HG03039 (cell line): ENCODE results near the gene E2F7.
A peak's percentile ranks its signal among the peaks of the same experiment; 100 is the strongest.
"Not testable (repeated sequence)": the region's sequence is repeated elsewhere in the genome, so short reads cannot be mapped to it uniquely, and the experiment has no call there.

Source experiments
- ATAC-seq: cut with Tn5 transposase; IDR thresholded peaks from one replicate; pipeline ENCODE4 v1.9.1; 2021; ENCODE audit warnings: mild to moderate bottlenecking, moderate library complexity; ENCODE audit not compliant: unreplicated experiment

E2F7 gene

GRCh38 chr12:77065361-77066204 is at the start of gene E2F7:
TSS of gene E2F7 (minus strand) at chr12:77065569. CDS start at chr12:77064635, 934 bp downstream.
- peak; percentile 70 for ATAC-seq

GRCh38 chr12:77113971-77114370 is 48.6 kb upstream of the E2F7 start:
- no peak for ATAC-seq

GRCh38 chr12:77108707-77109106 is 43.3 kb upstream of the E2F7 start:
- no peak for ATAC-seq

GRCh38 chr12:77107121-77107520 is 41.8 kb upstream of the E2F7 start:
- no peak for ATAC-seq

- no peak for ATAC-seq
Measured at GRCh38 chr12:77104792-77105191, 39.4 kb upstream of the E2F7 start.

- ATAC-seq, result no peak
Measured at GRCh38 chr12:77104286-77104685, 38.9 kb upstream of the E2F7 start.

- ATAC-seq, result no peak
Measured at GRCh38 chr12:77102691-77103090, 37.3 kb upstream of the E2F7 start.

- ATAC-seq, result no peak
Measured at GRCh38 chr12:77102123-77102522, 36.8 kb upstream of the E2F7 start.

GRCh38 chr12:77099799-77100198 is 34.4 kb upstream of the E2F7 start:
- no peak for ATAC-seq

- no peak for ATAC-seq
Measured at GRCh38 chr12:77097846-77098245, 32.5 kb upstream of the E2F7 start.

GRCh38 chr12:77092227-77092626 is 26.9 kb upstream of the E2F7 start:
- ATAC-seq, result not testable (repeated sequence)

GRCh38 chr12:77089686-77090220 is 24.4 kb upstream of the E2F7 start:
- no peak for ATAC-seq

GRCh38 chr12:77087427-77087826 is 22.1 kb upstream of the E2F7 start:
- no peak for ATAC-seq

- ATAC-seq, result no peak
Measured at GRCh38 chr12:77082021-77082420, 16.7 kb upstream of the E2F7 start.

- ATAC-seq, result no peak
Measured at GRCh38 chr12:77079631-77080030, 14.3 kb upstream of the E2F7 start.

GRCh38 chr12:77078231-77078630 is 12.9 kb upstream of the E2F7 start:
- no peak for ATAC-seq

GRCh38 chr12:77076886-77077285 is 11.5 kb upstream of the E2F7 start:
- no peak for ATAC-seq

- ATAC-seq, result not testable (repeated sequence)
Measured at GRCh38 chr12:77073894-77074293, 8.5 kb upstream of the E2F7 start.

GRCh38 chr12:77072833-77073495 is 7.6 kb upstream of the E2F7 start:
- no peak for ATAC-seq

GRCh38 chr12:77070800-77071449 is 5.6 kb upstream of the E2F7 start:
- peak; percentile 0 for ATAC-seq

- ATAC-seq, result peak; percentile 48
Measured at GRCh38 chr12:77070382-77070781, 5.0 kb upstream of the E2F7 start.
